HTERT RPE-1 (cell line): Measurements from ENCODE around the gene CCNT1.
"Not testable (repeated sequence)": the region's sequence is repeated elsewhere in the genome, so short reads cannot be mapped to it uniquely, and the experiment has no call there.

Source experiments
- in situ Hi-C: fragments of 300-500 bp; cut with MboI; formaldehyde crosslinking; loops from 4 replicates; pipeline ENCODE4 v1.14.3; 2020; ENCODE audit warnings: low sequenced_read_pairs

The CCNT1 gene

GRCh38 chr12:48716493-48717251, at the start of gene CCNT1:
Gene CCNT1 (minus strand): TSS chr12:48716707. CDS start chr12:48716675, 32 bp downstream.
- in situ Hi-C loops, result no loop called here

GRCh38 chr12:48765753-48766162, 49.3 kb upstream of the CCNT1 start:
- in situ Hi-C loops, result no loop called here

- in situ Hi-C loops, result no loop called here
These were observed 48.0 kb upstream of the CCNT1 start for GRCh38 chr12:48764521-48764920.

- in situ Hi-C loops, result no loop called here
These were observed 42.2 kb upstream of the CCNT1 start for GRCh38 chr12:48758737-48759136.

GRCh38 chr12:48758186-48758585, 41.7 kb upstream of the CCNT1 start:
- in situ Hi-C loops, result no loop called here

GRCh38 chr12:48750769-48751356, 34.4 kb upstream of the CCNT1 start:
- in situ Hi-C loops, result no loop called here

- in situ Hi-C loops, result no loop called here
These were observed 33.7 kb upstream of the CCNT1 start for GRCh38 chr12:48750215-48750614.

- in situ Hi-C loops, result no loop called here
These were observed 27.9 kb upstream of the CCNT1 start for GRCh38 chr12:48744251-48745008.

- in situ Hi-C loops, result no loop called here
These were observed 23.2 kb upstream of the CCNT1 start for GRCh38 chr12:48739618-48740269.

GRCh38 chr12:48736456-48736855, 19.9 kb upstream of the CCNT1 start:
- in situ Hi-C loops, result no loop called here

- in situ Hi-C loops, result no loop called here
These were observed 12.3 kb upstream of the CCNT1 start for GRCh38 chr12:48728807-48729206.

- in situ Hi-C loops, result not testable (repeated sequence)
These were observed 4.2 kb upstream of the CCNT1 start for GRCh38 chr12:48720737-48721136.

- in situ Hi-C loops, result not testable (repeated sequence)
These were observed 3.7 kb upstream of the CCNT1 start for GRCh38 chr12:48720171-48720570.

- in situ Hi-C loops, result not testable (repeated sequence)
These were observed 2.5 kb upstream of the CCNT1 start for GRCh38 chr12:48719002-48719401.

- in situ Hi-C loops, result no loop called here
These were observed 767 bp upstream of the CCNT1 start for GRCh38 chr12:48717252-48717695.

- in situ Hi-C loops, result no loop called here
These were observed 377 bp downstream of the CCNT1 start for GRCh38 chr12:48716168-48716492.

- in situ Hi-C loops, result no loop called here
These were observed 4.3 kb downstream of the CCNT1 start for GRCh38 chr12:48712209-48712608.

- in situ Hi-C loops, result not testable (repeated sequence)
These were observed 17.7 kb downstream of the CCNT1 start for GRCh38 chr12:48698822-48699221.

- in situ Hi-C loops, result no loop called here
These were observed 19.9 kb downstream of the CCNT1 start for GRCh38 chr12:48696626-48697025.

- in situ Hi-C loops, result no loop called here
These were observed 20.6 kb downstream of the CCNT1 start for GRCh38 chr12:48695859-48696258.

- in situ Hi-C loops, result no loop called here
These were observed 22.5 kb downstream of the CCNT1 start for GRCh38 chr12:48694038-48694437.
